ENCODE data around the gene SCN1A. TPM values are rescaled to one million over a fixed set of nuclear protein-coding genes. Genes with fewer than 3 reads are reported as not detected.

SCN1A gene
- total and polyA plus RNA-seq, 2 of the 8 experiments (the other 6 are each of a cell fraction or from before 2014, with no cell fraction given): 0.18 to 1.9 TPM

- TF ChIP-seq CHD7 (IDR thresholded peaks at IDR 0.05; ENCODE audit: insufficient replicate concordance, low read length) (no peak), GTF2F1 (IDR thresholded peaks at IDR 0.05; ENCODE audit: borderline replicate concordance, low read depth, low read length) (no peak)
Measured at GRCh38 chr2:166013878-166014277, 113.9 kb downstream of the SCN1A start (continued).
